GM19372 (cell line): ENCODE data around the gene ENAH.
A peak's percentile ranks its signal among the peaks of the same experiment; 100 is the strongest.
"Not testable (repeated sequence)": the region's sequence is repeated elsewhere in the genome, so short reads cannot be mapped to it uniquely, and the experiment has no call there.

Experiments used
- ATAC-seq: cut with Tn5 transposase; IDR thresholded peaks from one replicate; pipeline ENCODE4 v1.9.1; 2021; ENCODE audit warnings: mild to moderate bottlenecking, low read depth, moderate library complexity; ENCODE audit not compliant: unreplicated experiment

Gene ENAH

DNA sequence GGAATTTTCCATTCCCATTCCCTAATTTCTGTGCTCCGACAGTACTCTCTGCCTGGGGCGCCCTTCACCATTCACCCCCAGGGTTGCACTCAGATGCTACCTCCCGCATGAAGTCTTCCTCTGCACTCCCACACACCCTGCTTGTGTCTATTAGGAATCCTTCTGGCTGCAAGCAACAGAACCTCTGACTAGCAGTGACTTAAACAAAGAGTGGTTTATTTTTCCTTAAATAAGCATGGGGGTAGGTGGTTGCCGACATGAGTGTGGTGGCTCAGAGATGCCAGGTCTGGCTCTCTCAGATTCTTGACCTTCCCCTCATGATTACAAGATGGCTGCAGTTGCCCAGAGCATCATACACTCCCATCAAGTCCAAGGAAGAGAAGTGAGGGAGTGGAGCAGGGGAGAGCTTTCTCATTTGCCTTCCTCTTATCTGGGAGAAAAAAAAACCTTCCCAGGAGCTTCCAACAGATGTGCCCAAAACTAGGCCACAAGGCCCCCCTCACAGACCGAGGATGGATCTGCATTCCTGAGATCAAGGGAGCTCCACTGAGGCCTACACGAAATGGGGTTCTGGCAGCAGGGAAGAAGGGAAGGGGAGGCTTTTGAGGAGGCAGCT lies 175.5 kb downstream of the ENAH start:
- no peak for ATAC-seq

DNA sequence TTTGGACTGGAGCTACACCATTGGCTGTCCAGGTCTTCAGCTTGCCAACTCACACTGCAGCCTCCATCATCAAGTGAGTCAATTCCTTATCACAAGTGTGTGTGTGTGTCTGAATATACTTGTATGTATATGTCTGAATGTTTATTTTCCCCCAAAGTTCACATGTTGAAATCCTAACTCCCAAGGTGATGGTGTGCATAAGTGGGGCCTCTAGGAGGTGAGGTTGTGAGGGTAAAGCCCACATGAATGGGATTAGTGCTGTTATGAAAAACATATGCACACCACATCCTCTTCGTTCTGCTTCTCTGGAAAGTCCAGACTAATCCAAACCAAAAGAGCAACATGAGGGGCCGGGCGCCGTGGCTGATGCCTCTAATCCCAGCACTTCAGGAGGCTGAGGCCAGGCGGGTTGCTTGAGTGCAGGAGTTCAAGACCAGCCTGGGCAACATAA lies 176.4 kb downstream of the ENAH start:
- ATAC-seq: no peak

DNA sequence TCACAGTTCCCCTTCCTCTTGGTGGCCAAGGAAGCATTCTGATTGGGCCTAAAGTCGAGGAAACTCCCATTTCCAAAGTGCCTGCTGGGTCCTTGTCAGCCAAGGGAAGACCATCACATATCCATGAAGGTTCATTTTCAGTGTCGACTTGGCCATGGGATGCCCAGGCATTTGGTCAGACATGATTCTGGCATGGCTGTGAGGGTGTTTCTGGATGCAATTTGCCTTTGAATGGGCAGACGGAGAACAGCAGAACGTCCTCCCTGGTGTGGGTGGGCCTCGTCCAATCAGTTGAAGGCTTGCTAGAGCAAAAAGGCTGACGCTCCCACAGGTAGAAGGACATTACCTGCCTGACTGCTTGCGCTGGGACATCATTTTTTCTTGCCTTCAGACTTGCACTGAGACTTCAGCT lies 176.8 kb downstream of the ENAH start:
- no peak for ATAC-seq

DNA sequence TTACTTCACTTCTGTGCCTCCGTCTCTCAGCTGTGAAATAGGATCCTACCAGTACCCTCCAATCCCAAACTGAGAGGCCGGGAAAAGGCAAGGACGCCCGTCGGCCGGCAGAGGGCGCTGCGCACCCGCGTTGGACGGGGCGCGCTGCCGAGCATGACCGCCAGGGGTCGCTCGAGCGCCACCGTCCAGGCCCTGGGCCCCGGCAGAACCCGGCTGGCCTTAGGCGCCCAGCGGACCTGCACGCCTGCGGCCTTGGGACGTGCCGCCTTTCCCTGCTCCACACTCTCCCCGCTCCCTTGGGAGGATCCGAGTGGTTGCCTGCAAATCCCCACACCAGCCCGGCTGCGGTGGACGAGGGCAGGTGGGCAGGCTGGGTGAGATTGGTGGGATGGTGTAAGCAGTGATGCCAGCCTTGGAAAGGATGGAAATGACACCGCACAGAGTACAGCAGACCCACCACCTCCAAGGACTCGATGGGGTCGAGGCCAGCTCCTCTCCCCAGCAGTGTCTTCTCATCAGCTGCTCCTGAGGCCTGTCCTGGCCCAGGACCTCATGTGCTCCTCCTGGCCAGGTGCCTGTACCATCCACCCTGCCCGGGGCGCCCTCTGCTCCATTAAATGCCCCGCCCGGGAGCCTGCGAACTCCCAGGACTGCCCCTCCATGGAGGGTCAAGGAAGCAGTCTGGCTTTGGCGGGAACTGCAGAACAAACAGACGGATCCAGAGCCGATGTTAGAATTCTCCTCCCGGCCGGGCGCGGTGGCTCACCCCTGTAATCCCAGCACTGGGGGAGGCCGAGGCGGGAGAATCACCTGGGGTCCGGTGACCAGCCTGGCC lies 177.7 kb downstream of the ENAH start:
- peak; percentile 77 for ATAC-seq

DNA sequence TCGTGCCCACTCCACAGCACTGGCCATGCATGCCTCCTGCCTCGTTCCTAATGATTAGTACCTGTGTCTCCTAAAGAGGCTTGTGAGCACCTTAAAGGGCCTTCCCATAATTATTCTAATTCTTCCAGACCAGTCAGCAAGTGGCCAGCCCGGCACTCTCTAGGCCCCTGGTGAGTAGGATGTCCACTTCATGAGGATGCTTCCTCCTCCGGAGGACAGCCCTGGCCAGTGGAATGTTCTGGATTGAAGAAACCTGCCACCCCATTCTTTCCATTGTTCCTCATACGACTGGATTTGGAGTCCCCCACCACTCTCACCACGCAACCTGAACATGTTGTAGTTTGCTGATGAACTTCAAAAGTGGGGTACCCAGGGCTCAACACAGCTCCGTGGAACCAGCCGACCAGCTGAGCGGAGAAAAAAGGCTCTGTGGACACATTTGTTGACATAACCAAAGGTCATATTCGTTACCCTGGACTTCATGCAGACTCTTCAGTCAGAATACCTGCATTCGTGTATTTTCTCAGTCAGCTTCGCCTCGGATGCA lies 178.4 kb downstream of the ENAH start:
- no peak for ATAC-seq

DNA sequence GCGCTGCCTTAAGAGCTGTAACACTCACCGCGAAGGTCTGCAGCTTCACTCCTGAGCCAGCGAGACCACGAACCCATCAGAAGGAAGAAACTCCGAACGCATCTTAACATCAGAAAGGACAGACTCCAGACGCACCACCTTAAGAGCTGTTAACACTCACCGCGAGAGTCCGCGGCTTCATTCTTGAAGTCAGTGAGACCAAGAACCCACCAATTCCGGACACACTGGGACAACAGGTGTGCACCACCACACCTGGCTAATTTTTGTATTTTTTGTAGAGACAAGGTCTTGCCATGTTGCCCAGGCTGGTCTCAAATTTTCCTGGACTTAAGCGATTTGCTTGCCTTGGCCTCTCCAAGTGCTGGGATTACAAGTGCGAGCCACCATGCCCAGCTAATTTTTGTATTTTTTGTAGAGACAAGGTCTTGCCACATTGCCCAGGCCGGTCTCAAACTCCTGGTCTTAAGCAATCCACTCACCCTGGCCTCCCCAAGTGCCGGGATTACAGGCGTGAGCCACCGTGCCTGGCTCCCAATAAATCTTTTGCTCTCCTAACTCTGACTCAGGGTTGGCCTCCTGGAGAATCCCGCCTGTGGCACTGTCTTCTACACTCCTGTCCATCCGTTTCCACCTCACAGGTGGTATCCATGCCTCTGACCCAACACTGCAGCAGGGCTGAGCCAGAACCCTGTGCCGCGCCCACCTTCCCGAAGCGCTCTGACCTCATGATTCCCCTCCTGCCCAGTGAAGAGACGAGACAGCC lies 179.1 kb downstream of the ENAH start:
- not testable (repeated sequence) for ATAC-seq

DNA sequence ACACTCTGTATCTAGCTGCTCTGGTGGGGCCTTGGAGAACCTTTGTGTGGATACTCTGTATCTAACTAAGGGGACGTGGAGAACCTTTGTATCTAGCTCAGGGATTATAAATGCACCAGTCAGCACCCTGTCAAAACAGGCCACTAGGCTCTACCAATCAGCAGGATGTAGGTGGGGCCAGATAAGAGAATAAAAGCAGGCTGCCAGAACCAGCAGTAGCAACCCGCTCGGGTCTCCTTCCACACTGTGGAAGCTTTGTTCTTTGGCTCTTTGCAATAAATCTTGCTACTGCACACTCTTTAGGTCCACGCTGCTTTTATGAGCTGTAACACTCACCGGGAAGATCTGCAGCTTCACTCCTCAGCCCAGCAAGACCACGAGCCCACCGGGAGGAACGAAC lies 179.7 kb downstream of the ENAH start:
- not testable (repeated sequence) for ATAC-seq

DNA sequence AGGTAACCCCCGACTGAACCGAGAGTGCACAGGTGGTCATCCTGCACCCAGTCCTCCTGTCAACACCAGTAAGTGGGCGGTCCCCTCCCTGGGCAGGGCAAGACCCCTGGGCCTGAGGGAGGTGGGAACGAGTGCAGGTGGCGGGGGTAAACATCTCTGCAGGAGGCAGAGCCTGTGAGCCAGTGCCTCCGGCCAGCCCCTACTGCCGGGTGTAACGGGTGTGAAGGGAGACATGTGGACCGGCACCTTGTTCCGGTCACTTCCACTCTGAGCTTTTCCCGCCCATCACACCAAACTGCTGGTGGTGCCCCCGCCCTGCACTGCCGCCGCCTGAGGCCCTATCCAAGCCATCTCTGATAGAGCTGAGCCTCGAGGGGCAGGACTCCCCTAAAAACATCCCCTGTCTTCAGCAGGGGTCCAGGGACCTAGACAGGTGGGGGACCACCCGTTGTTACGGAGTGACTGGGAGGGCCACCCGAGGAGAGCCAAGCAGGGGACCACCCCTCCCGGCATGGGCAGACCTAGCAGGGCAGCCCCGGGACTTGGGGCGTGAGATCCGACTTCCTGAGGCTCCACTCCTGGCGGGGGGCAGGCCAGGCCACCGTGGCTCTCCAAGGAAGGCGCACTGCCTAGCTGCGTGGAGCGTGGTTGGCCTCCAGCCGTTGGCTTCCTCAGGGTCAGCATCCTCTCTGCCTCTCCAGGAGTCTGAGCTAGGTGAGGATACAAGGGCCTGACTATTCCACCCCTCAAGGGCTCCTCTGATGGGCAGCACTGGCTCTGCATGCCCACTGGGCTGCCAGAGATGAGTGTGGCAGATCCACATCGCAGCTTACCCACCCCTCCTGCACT lies 181.2 kb downstream of the ENAH start:
- ATAC-seq: no peak

DNA sequence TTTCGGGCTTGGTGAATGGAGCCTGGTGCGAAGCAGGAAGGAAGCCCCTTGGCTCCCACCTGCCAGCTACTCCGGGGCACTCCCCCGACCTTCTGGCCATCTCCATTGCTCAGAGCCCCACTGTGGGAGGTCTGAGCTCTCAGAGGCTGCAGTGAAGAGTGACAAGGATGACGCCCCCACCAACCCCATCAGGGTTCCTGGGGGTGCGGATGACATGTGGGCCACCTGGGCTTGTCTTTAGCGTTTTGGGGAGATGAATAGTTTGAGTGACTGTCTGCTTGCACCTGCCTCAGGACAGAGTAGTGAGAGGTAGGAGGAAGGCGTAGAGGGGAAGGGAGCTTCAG lies 181.8 kb downstream of the ENAH start:
- no peak for ATAC-seq

DNA sequence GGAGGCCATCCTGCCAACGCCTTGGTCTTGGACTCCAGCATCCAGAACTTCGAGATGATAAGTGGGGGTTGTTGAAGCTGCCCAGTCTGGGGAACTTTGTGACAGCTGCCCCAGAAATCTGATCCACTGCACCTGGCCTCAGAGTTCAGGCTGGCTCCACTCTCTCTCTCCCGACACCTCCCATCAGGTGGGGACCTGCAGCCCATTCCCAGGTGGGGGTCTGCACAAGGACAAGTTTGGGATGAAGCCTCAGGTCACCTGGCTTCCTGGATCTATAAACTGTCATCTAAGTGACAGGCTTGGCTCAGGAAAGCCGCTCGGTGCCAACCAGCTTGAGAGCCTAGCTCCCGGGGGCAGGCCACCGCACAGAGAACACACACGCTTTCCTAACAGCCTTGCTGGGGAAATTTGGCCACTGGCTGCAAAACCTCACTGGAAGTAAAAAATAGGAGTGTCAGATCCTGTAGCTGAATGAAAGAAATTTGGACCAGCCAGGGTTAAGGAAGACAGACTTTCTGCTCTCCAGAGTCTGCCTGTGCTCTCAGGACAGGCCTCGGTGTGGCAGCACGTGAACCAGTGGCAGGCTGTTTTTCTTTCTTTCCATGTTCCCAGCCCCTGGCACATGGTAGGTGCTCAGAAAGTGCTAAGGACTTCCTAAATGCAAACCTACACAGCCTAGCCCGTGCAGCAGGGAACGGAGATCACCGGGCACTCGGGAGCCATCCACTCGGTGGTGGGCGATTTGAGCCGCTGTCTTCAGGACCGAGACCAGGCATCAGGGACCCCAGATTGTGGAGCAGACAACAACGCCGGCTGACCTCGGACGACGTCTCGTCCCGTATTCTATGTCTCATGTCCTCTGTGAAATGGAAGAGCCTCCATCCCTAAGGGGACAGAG lies 182.5 kb downstream of the ENAH start:
- ATAC-seq: no peak

DNA sequence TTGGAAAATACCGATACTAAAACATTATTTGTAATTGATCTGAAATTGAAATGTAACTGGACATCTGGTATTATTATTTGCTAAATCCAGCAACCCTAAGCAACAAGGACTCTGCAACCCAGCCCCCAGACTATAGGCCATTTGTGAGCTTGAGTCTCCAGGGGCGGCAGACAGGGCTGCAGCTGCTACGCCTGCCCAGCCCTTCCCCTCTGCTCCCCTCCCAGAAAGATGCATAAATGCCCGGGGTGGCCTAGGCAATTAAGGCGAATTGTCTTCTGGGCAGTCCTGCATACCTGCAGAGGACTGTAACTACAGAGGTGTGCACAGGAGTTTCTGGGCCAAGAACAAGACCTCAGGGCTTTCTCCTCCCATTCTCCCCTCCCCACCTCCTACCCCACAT lies 183.9 kb downstream of the ENAH start:
- no peak for ATAC-seq

DNA sequence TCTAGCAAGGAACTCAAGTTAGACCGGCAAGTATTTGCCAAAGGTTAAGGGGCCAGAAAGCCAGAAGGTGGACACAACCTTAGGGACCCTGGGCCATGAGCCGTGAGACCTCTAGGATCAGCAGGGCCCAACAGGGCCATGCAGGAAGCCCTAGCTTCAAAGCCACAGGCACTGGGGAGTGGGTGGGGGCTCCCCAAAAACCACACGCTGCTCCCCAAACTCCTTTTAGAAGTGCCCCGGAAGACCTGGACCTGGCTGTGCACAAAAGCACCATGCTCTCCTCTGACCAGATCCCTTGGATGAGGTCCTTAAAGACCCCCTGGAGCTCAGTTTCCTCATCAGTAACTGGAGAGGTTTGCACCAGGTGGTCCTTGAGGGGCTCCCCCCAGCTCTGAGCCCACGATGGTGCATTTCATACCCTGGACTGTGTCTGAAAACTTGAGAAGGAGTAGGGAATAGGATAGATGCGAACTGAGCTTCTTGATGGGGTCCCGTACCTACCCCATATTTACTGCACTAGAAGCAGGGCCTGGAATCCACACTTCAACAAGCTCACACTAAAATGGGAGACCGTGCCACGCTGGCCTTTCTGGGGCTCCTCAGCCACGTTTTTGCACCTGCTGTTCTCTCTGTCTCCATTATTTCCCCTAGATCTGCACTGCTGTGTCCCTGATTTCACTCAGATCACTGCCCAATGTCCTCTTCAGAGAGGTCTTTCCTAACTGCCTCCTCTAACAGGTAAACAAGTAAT lies 184.5 kb downstream of the ENAH start:
- no peak for ATAC-seq

DNA sequence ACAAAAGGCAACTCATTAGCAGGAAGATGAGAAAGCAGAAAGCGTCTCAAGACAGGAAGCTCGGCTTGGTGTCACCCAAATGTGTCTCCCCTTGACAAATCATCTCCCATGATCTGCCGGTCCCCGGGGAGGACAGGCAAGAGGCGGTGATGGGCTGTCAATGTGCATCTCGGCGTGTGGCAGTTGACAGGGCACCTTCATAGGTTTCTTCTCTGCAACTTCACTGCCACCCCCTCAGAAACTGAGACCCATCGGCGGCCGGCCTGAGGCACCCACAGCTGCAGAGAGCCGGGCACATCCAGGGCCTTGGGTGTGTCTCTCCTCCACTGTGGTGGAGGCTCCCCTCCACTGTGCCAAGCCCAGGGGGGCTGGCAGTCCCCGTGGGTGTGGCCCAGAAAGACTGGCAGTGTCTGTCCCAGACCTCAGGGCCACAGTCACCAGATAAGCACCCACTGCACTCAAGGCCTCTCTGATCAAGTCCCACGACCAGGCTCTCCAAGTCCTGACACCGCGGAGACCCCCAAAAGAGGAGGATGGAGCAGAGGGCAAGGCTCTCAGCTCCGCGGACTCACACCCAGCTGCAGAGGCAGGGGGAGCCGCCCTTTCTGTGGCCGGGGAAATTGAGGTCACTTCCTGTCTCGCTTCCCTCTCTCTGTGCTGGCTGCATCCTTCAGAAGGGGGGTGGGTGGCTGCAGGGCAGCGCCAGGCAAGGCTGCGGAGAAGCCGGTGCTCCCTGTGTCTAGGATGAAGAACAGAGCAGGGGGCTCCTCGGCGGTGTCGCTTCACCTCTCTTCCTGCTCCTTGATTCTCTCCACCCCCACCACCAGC lies 185.5 kb downstream of the ENAH start:
- ATAC-seq: peak; percentile 91

DNA sequence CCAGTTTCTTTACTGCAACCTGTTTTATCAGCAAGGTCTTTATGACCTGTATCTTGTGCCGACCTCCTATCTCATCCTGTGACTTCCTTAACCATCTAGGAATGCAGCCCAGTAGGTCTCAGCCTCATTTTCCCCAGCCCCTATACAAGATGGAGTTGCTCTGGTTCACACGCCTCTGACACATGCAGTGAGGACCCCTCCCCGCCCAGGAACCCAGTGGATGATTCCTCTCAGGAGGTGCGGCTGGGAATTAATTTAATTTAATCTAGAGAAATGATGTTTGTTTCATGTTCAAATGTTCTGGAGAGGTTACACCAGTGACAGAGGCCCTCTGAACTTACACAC lies 186.1 kb downstream of the ENAH start:
- ATAC-seq: no peak

DNA sequence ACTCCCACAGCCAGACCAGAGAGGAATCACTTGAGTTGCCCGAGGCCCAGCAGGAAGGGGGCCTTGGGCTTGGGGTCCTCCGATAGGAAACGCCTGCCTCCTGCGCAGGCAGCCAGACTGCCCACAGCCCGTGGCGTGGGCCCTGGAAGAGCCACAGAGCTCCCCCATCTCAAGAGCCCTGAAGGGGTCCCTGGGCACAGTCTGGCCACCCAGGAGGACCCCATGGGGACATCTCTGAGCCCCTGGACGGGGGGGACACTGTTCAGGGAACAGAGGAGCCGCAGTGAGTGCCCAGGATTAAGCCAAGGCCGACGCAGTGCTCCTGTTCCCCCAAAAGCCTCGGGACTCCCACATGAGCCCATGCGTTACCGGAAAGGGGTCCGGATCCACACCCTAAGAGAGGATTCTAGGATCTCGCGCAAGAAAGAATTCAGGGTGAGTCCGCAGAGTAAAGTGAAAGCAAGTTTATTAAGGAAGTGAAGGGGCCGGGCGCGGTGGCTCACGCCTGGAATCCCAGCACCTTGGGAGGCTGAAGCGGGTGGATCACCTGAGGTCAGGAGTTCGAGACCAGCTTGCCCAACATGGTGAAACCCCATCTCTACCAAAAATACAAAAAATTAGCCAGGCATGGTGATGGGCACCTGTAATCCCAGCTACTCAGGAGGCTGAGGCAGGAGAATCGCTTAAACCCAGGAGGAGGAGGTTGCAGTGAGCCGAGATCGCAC lies 187.0 kb downstream of the ENAH start:
- ATAC-seq: no peak

DNA sequence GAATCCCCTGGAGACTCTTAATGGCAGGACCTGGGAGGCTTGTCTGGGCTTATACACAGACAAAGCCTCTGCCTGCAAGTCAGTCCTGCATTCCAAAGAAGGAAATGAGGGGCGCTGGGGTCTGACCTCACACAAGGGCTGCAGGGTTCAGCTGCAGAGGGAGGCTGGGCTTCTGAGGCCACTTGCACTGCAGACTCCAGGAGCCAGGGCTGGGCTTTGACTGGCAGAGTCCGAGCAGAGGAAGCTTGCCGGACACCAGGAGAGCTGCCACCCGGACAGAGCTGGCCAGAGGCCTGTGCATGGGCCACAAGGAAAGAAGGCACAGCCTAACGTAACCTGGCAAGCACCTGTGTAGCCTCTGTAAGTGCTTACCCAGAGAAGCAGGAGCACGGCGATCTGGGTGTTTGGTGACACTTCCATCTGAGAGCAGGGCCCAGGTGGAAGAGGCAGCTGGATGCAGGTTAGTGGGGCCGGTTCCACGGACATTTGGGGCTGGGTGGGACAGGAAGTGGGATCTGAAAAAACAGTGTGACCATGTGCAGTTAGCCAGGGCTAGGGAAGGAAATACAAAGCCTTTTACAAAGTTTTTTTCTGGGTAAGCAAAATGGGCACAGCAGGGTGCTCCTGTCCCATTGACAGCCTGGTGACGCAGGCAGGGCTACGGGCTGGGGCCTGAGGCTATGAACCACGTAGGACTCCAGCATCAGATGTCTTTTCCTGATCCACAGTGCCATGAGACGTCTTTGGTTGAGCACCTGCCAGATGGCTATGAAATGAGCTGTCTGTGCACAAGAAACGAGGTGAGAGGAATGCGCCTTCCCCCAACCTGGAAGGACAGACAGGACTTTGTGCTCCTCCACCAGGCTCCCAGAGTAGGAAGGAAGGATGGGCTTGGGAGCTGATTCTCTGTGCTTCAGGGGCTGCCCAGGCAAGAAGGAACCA lies 187.8 kb downstream of the ENAH start:
- ATAC-seq: no peak
